ENCODE data around the gene FILIP1L.

FILIP1L gene

DNA sequence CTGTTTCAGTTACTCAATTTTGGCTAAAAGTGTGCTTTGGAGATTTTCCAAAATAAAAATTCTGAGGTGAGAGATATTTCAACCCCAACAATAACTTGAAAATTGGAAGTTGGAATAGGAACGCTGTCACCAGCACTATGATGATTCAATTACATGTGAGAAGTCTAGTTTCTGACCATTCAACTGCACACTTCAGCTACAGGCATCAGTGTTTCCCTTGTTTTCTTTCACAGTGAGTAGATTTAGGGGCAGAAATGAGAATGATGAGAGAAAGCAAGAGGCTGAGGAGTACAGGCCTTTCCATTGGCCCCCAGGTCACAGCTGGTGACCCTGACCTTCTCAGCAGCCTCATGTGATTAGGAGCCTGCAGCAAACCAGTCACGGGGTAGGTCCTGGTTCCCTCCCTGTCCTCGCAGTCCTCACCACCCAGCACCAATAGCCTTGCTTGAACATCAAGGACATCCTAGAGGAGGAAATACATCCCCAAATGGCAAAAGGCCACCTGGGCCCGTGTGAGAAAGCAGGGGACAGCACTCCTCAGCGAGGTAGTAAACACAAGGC lies 10.0 kb upstream of the FILIP1L start:
- no peak for DNase-seq

DNA sequence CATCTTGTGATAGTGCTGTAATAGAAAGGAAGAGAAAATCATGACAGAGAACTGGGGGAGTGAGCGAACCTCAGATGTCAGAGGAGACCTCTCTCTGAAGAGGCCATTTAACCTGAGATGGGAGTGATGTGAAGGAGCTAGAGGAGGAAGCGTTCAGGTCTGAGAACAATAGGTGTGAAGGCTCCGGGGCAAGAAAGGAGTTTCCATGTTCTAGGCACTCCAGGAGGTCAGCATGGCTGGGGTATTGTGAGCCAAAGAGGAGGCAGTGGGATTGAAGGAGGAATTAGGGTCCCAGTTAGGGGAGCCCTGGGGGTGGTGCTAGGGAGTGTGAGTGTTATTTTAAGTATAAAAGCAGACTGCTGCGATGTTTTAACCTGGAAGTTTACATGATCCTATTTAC lies 8.8 kb upstream of the FILIP1L start:
- DNase-seq, result no peak

DNA sequence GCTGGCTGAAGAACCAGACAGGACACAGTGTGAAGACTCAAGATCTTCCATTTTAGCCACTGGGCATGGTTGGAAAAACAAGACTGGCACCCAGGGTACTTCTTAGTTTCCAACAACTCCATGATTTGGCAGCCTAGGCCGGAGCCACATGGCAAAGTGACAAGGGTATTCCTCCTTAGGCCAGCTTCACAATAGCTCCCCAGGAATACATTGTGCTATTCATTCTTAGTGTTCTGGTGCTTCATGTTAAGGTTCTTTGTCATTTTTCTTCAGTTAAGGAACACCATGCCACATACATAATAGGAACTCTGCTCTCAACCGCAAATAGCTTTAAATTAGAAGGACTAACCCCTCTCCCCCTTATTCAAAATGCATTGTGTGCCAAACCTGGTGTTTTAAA lies 8.0 kb upstream of the FILIP1L start:
- no peak for DNase-seq

DNA sequence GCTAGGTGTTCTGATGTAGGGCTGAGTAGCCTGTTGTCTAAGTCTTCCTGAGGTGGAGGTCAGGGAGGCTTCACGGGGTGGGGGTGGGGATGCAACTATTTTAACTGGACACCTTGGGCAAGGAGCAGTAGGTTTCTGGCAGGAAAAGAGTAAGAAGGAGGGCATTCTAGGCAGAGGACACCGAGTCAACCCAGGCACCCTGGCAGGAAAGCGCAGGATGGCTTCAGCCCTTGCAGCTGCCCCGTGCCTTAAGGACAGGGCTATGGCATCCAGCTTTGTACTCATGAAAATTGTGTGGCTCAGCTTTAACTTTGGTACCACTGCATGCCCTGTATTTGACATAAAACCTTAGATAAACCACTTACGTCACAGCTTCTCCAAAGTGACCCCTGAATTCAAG lies 6.4 kb upstream of the FILIP1L start:
- no peak for DNase-seq

DNA sequence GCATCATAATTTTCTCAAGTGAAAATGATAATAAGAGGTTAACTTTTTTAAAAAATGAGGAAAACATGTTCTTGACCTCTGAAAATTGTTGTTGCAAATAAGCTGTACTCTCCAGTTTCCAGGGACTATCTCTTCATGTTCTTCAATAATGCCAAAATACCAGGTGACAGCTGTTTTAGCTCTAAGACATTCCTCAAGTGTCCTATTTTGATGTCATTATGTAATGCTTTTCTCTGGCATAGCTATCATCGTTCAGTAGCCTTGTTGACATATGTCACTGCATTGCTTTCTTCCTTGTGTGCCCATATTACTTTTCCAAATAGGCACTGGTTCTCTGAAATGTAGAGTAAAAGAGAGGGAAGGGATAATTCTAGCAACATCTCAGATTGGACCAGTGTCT lies 5.7 kb upstream of the FILIP1L start:
- no peak for DNase-seq

DNA sequence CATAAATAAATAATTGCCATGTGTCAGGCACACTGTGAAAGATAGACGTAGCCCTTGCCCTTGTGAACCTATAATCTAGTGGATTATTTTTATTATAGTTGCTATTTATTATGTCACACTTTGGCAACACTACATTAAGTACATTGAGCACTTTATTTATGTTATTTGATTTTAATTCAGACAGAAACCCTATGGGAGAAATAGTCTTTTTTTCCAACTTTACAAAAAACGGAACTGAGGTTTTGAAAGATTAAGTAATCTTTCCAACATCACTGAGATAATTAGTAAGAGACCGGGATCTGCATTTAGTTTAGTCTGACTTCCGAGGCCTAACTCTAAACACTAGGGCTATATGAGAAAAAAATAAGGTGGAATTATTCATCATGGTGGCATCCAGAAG lies 2.8 kb upstream of the FILIP1L start:
- no peak for DNase-seq

DNA sequence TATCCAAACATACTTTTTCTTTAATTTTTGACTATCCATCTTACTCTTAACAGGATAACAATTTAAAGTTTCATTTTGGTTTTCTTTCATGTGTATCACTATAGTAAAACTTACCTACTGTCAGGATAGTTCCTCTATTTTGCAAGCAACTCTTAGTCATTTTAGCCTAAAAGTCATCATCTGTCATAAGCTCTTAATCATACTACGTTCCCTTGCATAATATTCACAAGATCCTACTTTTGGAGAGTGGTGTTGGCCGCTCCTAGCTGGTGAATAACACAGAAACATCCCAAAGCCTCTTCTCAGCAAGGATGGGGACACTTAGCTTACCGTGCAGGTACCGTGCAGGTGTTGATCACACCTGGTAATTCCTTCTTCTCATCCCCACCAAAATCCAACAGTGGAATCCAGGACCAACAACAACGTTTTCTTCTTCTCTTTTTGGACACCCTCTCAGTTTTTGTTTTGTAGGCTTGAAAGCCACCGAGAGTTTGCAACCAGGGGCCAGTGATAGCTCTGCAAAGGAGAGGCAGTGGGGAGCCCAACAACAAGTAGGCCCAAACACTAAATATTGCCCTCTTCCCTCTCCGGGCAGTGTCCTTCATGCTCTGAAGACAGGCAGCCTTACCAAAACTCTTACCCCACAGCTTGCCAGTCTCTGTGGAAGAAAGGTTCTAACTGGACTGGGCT lies 433 bp downstream of the FILIP1L start:
- peak; percentile 30 for DNase-seq

DNA sequence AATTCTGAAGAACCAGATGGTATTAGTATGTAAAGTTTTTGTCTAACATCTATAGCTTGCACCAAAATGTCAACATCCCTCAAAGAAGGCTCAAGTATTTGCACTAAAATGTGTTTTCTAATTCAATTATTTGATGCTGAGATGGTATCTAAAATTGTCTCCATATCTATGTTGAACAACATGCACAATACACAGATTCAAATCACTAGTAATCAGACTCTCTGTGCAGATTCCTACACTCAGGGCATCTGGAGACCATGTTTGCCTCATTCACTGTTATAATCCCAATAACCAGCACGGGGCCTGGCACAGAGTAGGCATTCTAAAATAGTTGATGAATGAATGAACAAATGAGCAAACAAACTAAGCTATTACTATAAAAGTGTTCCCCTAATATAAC lies 2.6 kb downstream of the FILIP1L start:
- no peak for DNase-seq

DNA sequence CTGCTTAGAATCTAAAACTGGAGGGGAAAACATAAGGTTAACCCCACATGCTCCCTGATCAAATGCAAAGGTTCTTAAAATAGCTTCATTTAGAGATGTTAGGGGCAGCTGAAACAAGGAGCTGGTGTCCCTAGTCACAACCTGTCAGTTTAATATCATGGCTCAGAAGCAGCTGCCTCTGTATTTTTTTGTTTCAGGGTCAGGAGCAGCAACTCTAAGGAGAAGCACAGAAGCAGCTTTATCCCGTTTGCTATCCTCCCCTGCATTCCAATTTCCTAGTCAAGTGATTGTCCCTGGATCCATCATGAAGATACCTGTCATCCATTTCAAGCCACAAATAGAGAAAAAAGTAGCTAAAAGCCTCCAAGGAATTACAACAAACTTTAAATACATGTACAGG lies 4.1 kb downstream of the FILIP1L start:
- DNase-seq, result no peak

DNA sequence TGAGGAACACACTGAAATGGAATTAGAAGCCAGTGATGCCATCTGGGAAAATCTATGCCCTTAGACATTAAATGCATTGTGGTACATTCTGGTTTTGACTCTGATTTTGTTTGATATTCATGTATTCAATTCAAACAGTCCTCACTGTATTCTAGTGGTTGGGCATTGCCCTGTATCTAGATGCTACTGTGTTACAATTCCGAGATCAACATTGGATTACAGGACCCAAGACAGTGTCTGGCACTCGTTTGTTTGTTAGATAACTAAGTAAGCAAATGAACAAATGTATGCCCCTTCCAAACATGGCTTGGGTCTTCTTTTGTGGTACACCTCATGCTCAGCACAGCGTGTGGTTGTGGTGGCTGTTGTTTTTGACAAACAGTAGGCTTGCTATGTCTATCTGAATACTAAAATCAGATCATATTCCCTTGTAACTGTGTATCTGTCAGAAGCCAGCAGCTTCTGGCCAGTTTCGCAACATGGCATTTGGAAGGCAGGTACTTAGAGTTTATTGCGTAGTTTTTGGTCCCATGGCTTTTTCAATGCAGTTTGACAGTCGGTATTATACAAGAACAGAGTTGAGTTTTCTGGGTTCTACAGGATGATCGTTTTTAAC lies 5.7 kb downstream of the FILIP1L start:
- peak; percentile 28 for DNase-seq

DNA sequence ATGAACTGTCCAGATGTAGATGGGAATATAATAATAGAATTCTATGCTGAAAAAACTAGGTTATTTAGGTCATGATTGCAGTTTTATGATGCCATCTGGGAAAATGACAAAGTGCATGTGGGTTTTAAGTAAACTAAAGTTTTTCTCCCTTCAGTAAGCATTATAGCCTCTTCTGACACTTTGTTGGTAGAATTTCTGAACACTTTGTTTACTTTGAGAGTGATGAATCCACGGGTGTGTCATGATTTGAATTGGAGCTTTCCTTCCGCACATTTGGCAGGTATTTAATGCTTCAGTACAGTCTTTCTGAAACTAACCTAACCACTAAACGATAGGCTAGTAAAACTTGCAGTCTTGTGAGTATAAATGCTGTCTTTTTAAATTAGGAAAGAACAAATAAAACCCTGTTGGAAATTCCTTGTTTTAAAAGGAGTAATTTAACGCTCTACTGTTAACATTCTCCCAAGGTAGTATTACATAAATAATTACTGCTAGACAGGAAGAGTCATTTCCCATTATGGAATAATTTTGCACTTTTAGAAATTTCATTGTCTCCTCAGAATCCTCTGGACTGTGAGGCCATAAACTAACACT lies 7.0 kb downstream of the FILIP1L start:
- DNase-seq, result no peak

DNA sequence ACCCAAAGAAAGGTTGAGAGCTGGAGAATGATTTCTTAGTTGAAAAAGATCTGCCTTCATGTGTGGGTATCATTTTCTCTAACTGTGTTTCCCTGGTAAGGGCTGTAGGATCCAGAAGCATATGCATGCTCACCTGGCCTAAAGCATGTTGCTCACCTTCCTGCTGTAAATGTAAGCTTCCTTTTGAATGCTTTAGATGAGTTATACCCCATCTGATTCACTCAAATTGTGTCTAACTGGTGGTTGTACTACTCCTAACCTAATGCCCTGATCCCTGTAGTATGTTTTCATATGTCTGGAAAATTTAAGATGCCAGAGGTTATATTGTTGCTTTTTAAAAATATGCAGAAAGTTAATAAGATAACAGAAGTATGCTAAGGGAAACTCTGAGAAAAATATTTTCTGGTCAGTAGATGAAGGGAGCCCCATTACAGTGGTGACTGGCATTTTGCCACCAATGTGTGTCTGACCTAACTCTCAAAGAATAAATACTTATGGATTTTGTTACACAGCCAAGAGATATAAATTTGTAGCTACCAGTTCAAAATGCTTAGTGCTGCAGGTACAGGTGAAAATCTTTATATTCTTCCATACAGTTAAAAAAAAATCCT lies 7.7 kb downstream of the FILIP1L start:
- no peak for DNase-seq

DNA sequence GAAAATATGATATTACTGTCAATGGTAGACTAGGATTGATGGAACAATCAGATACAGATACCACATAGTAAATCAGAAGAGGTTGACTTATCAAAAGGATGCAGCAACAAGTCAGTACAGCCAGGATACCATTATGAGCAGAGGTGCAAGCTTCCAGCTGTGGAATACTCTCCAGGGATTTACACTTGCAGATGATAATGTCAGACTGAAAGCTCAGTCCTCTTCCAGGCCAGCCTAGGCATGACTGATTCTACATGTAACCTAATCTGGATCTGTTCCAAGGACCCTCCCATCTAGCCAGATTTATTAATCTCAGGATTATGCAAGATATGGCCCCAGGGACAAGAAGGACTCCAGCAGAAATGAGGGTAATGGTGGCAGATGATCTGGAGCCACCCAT lies 8.2 kb downstream of the FILIP1L start:
- DNase-seq, result no peak

DNA sequence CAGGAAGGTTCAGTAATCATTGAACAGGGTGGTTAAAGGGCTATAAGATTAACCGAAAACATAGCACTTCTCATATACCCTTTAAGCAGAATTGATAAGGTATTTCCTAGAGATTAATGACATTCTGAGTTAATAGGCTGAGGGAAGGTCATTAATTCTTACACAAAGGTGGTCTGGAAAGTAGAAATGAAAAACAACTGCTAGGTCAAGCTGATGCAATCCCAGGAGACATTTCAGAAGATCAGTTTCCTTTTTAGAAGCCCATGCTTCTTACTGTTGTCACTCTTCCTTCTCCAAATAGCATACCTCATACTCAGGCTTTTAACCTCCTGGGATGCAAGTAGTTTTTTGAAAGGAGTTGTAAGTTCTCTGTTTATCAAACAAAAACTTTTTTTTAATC lies 8.8 kb downstream of the FILIP1L start:
- no peak for DNase-seq

DNA sequence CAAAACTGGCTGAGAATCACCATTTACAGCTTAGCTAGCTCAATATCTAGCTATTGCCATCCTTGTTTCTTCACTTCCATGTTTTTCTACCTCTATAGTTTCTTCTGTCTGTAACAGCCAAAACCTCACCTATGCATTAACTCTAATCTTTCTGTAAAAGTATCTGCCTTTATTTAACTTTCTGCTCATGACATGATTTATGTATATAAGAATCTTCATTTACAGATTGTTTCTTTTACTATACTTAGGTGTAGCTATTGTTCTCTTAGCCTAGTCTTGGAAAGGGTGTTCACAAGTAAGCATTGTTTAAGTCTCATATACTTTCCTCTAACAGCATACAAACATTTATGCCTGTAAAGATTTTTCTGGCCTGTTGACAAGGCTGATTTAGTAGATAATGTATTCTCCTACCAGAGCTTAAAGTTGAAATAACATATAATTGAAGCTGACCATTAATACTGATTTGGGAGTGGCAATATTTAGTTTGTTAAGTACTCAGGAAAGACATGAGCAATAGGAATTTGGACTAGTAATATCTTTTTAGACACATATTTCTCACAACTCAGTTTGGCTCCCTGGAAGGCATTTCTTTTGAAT lies 9.4 kb downstream of the FILIP1L start:
- DNase-seq, result no peak

DNA sequence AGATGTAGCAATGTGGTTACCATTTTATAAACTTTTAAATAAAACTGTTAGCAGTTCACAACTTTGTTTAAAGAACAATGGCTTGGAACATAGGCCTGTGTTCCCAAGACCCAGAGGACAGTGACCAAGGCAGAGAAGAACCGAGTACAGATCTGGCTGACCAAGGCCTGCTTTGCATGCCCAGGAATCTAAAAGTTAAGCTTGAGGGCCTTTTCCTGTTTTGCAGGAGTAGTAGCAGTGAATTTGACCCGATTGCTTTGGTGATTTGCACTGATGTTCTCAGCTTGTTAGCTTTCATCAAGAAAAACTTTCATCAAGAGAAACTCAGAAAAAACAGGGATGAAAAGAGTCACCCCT lies 9.9 kb downstream of the FILIP1L start:
- no peak for DNase-seq

DNA sequence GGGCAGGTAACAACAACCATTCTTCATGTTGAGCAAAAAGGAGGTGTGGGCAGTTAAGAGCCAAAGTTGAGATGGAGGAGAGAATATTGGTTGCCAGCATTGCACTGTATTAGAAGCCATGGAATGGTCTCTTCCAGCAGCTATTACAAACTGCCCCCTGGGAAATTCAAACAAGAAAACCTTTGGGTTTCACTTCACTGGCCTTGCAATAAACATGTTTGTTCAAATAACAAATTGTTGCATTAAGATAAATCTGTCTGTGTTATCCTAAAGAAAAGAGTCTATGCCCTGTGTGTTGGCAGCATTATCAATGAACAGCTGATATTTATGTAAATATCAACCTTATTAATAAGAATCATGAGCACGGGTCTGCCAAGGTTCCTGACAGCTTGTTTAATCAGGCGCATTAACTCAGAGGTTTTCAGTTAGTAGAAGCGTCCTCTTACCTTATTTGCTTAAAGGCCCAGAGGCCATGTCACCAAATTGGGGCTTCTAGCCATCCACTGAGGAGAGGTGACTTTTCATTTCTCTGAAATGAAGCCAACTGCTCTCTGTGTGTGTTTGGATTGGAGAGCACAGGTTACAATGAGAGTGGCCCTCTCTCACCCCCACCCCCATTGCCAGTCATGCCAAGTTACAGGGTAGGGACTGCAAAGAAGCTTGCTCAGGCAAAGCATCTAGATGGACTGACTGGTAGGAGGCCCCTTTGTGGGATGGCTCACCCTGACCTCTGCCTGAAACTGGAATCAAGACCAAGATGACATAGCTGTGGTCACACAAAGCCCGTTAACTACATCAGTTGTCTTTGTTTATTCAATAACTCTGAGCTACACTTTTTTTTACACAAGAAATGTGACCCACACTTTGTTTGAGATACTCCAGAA lies 10.5 kb downstream of the FILIP1L start:
- DNase-seq, result no peak

DNA sequence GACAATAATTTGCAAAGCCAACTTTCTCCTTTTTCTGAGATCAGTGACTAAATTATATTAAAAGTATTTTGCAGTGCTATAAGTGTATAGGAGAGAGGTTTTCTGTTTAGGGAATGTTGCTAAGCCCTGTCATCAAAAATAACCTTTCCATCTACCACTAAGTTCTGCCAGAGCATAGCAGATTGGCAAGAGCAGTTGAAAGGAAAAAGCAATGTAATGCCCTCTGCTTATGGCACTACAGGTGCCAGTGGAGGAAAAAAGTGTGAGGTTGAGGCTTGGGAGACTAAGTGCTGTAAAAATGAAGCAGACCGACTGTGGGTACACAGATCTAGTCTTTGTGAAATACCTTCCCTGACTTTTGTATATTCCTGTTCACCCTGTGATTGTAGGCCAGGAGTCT lies 11.5 kb downstream of the FILIP1L start:
- DNase-seq, result no peak

DNA sequence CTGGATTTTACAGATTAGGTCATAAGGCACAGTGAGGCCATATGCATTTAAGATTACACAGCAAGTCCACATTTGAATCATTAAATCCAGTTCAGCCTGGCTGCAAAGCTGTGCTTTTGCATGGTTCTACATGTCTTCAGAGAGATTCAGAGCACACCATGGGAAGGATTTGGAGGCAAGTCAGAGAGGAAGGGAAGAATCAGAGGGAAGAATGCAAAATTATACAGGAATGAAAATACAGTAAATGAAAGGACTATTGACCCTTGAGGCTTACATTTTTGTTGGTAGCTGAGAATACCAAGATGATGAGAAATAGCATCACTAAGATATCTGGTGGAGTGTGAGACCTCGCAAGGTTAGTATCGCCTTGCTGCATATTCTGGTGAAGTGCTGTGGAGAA lies 13.9 kb downstream of the FILIP1L start:
- DNase-seq, result no peak

DNA sequence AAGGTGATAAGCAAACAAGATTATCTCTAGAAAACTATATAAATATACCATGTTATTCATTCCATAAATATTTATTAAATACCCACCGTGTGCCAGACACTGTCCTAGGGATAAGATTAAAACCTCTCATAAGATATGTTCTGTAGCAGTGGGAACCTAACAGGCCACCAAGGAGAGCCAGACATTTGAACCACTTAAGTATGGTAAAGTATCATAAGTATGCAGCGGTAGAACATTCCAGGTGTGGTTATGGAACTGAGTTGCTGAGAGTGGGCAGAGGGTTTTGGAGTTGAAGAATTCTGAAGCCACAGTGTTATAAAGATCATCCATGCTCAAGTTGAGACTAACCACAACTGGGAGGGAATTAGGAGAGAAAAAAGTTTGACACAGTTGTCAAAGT lies 14.7 kb downstream of the FILIP1L start:
- DNase-seq, result no peak

DNA sequence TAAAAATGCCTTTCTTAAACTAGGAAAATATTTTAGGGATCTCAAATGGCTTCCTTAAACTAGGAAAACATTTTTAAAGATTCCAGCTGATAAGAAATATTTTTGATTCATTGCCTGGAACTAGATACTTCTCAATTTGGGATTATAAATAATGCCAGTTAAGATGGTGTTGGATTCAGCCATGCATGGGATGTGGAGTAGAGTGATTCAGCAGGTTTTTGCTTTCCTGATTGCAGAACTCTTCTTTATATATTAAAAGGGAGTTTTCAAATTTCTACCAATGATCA lies 15.6 kb downstream of the FILIP1L start:
- no peak for DNase-seq

DNA sequence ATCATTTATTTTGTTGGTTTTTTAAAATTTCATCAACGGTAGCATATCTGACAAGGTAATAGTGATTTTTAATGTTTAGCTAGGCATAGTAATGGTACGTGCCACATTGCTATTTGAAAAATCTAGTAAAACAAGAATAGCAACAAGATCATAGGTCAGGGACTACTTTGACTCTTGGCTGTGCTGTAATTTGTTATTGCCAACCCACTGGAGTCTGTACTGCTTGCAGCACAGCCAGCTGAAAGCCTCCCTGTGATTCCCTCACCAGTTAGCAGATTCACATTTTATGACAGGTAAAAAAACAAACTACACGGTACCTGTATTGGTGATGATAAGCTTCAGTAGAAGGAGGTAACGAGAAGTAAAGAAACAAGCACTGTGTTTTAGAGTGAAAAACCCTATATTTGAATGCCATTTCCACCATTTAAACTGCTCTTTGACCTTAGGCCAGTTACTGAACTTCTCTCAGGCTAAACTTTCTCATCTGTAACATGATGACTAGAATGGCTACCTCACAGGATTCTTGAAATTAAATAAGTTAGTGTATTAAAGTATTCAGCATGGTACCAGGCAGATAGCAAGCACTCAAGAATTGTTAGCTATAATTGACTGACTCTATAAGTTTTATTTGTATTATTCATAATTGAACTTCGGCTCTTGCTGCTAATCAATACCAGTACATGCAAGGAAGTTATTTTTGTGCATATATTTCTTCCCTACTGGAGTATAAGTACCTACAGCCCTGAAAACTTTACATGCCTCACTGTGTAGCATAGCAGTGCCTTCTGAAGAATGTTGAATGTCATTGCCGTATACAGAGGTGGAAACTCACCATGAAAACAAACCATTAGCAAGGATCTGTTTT lies 16.1 kb downstream of the FILIP1L start:
- DNase-seq, result no peak
